Lung (tissue), 12 donors: ENCODE measurements around the gene ANKRD31. TPM values are rescaled to one million over a fixed set of nuclear protein-coding genes. Genes with fewer than 3 reads are reported as not detected.

Experiments
- ATAC-seq: fragments of 200-7000 bp; cut with Tn5 transposase; one replicate; pipeline ENCODE4 v1.9.1; 2020; ENCODE audit warnings: moderate number of reproducible peaks; ENCODE audit not compliant: insufficient read depth, low FRiP score
- DNase-seq, 3 donors: peaks; one replicate each; pipeline ENCODE4 v3.0.0-alpha.2; 2013 to 2017
- H3K27ac ChIP-seq, 2 donors: one replicate each; pipeline ENCODE4 v1.5.1; 2013; ENCODE audit warnings: mild to moderate bottlenecking in 2 of 2, moderate library complexity in 2 of 2, control low read depth in 1 of 2, inconsistent platforms in 1 of 2, low read depth in 1 of 2, low read length in 1 of 2
- H3K27me3 ChIP-seq, 3 donors: one replicate each; pipeline ENCODE4 v1.5.1; 2013; ENCODE audit warnings: low read length in 2 of 3; ENCODE audit not compliant: control insufficient read depth in 3 of 3, insufficient read depth in 3 of 3
- H3K36me3 ChIP-seq, 4 donors: one replicate each; pipeline ENCODE4 v1.5.1; 2013; ENCODE audit warnings: low read length in 4 of 4, mild to moderate bottlenecking in 1 of 4, moderate library complexity in 1 of 4; ENCODE audit not compliant: control insufficient read depth in 4 of 4, insufficient read depth in 4 of 4
- H3K4me1 ChIP-seq, 5 donors: one replicate each; pipeline ENCODE4 v1.5.1; 2013; ENCODE audit warnings: low read length in 5 of 5, mild to moderate bottlenecking in 2 of 5, moderate library complexity in 1 of 5; ENCODE audit not compliant: control insufficient read depth in 5 of 5, insufficient read depth in 5 of 5
- H3K4me3 ChIP-seq: one replicate; pipeline ENCODE4 v1.5.1; 2013; ENCODE audit warnings: mild to moderate bottlenecking, control low read depth, moderate library complexity
- H3K9ac ChIP-seq, 2 donors: one replicate each; pipeline ENCODE4 v1.5.1; 2013; ENCODE audit warnings: low read length in 2 of 2, control low read depth in 1 of 2; ENCODE audit not compliant: insufficient read depth in 1 of 2
- H3K9me3 ChIP-seq, 4 donors: one replicate each; pipeline ENCODE4 v1.5.1; 2013; ENCODE audit warnings: low read length in 3 of 4, mild to moderate bottlenecking in 1 of 4, moderate library complexity in 1 of 4; ENCODE audit not compliant: control insufficient read depth in 4 of 4, insufficient read depth in 3 of 4
- WGBS, 2 donors: extraction: QIAGEN DNeasy Blood & Tissue Kit; methylation state at CpG; one replicate each; pipeline ENCODE4 v1.1.7; 2013; 5-methylcytosine and 5-hydroxymethylcytosine counted together
- polyA plus RNA-seq, 2 donors: library from polyadenylated mRNA; stranded (reverse); fragments of 200-250 nt; gene quantifications; one replicate each; pipeline ENCODE4 v1.2.1, GENCODE V29; 2013
- total RNA-seq, 2 donors: library from RNA; depleted of rRNA in 1 of 2; stranded (reverse); fragments of >200 nt in 1 of 2; gene quantifications; one replicate each; pipeline ENCODE4 v1.2.1, GENCODE V29; 2014 to 2021
- TF ChIP-seq, protein P1 (sequence below): IDR thresholded peaks from 2 replicates; pipeline ENCODE4 v1.5.1; 2012; ENCODE audit warnings: mild to moderate bottlenecking; ENCODE audit errors: control extremely low read depth, extremely low read depth
- donor health status: control.
- donor health status: control.
- donor health status: Bipolar disorder and iron deficiency.
- donor health status: healthy.
- donor health status: DM: yes; HTN: yes; CAD: no.

Gene ANKRD31
- total and polyA plus RNA-seq, 4 donors: 0.06 to 0.51 (median 0.16) TPM

DNA sequence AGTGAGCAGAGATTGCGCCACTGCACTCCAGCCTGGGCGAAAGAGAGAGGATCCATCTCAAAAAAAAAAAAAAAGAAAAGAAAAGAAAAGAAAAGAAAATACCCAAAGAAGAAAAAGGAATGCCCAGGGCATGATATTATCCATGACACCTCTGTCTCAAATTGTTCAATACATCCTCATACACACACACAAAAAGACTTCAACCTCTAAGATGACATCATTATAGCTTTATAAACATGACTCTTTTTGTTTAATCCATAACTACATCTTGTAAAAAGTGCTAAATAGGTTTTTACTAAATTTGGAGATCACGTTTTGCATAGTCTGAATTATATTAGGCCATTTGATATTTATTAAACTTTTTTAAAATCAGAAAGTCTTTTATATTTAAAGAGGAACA, 33.1 kb downstream of the ANKRD31 start:
- Histone ChIP-seq H3K4me1 (no peaks in the 10 kb centered on the region), H3K4me3 (no peak overlapping the region), H3K36me3 (no peaks in the 10 kb centered on the region), H3K9ac (no peak overlapping the region), H3K27ac (no peak overlapping the region), H3K9me3 (no peaks in the 10 kb centered on the region), H3K27me3 (no peaks in the 10 kb centered on the region)
- ATAC-seq: no peak
- WGBS, 2 donors: 92 to 96% methylated on average over 3 of the region's 3 CpGs
- no peak for DNase-seq
- TF ChIP-seq, protein P1, sequence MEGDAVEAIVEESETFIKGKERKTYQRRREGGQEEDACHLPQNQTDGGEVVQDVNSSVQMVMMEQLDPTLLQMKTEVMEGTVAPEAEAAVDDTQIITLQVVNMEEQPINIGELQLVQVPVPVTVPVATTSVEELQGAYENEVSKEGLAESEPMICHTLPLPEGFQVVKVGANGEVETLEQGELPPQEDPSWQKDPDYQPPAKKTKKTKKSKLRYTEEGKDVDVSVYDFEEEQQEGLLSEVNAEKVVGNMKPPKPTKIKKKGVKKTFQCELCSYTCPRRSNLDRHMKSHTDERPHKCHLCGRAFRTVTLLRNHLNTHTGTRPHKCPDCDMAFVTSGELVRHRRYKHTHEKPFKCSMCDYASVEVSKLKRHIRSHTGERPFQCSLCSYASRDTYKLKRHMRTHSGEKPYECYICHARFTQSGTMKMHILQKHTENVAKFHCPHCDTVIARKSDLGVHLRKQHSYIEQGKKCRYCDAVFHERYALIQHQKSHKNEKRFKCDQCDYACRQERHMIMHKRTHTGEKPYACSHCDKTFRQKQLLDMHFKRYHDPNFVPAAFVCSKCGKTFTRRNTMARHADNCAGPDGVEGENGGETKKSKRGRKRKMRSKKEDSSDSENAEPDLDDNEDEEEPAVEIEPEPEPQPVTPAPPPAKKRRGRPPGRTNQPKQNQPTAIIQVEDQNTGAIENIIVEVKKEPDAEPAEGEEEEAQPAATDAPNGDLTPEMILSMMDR: no peak

DNA sequence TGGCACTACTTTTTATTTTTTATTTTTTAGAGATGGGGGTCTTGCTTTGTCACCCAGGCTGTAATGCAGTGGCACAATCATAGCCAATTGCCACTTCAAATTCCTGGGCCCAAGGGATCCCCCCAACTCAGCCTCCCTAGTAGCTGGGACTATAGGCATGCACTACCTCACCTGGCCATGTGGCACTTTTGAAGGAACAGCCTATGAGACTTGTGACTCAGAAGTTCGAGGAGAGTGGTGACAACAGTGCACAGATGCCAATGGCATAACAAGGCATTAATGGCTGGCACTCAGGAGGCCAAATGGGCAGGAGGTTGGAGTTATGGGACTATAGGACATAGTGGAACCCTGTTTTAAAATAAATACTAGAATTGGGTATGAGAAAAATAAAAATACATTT, 33.7 kb downstream of the ANKRD31 start:
- no peaks in the 10 kb centered on the region for H3K9me3 ChIP-seq
- TF ChIP-seq, protein P1: no peak
- no peak overlapping the region for H3K27ac ChIP-seq
- WGBS, 2 donors: 85 to 88% methylated on average over 1 of the region's 1 CpG
- no peak for DNase-seq
- H3K4me3 ChIP-seq: no peak overlapping the region
- no peak for ATAC-seq
- H3K4me1 ChIP-seq: no peaks in the 10 kb centered on the region
- no peaks in the 10 kb centered on the region for H3K27me3 ChIP-seq
- no peak overlapping the region for H3K9ac ChIP-seq
- no peaks in the 10 kb centered on the region for H3K36me3 ChIP-seq

DNA sequence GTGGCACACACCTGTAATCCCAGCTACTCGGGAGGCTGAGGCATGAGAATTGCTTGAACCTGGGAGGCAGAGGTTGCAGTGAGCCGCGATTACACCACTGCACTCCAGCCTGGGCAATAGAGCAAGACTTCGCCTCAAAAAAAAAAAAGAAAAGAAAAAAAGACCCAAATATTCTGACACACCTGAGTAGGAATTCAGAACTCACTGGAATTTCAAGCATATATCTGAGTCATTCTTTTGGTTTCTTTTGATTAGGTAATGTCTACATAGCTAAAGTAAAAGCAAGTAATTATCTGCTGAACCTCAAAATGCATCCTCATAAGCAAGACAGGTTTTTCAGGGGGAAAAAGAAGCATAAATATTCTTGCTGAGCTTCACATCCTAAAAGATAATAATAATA, 35.9 kb downstream of the ANKRD31 start:
- H3K9me3 ChIP-seq: no peaks in the 10 kb centered on the region
- WGBS, 2 donors: 94 to 96% methylated on average over 4 of the region's 4 CpGs
- DNase-seq (no peak), ATAC-seq (no peak)
- no peak overlapping the region for H3K27ac ChIP-seq
- H3K27me3 ChIP-seq: no peaks in the 10 kb centered on the region
- no peaks in the 10 kb centered on the region for H3K4me1 ChIP-seq
- no peak overlapping the region for H3K9ac ChIP-seq
- TF ChIP-seq, protein P1: no peak
- H3K36me3 ChIP-seq: no peaks in the 10 kb centered on the region
- no peak overlapping the region for H3K4me3 ChIP-seq

- no peaks in the 10 kb centered on the region for H3K36me3 ChIP-seq
- no peaks in the 10 kb centered on the region for H3K27me3 ChIP-seq
- H3K4me1 ChIP-seq: no peaks in the 10 kb centered on the region
- H3K4me3 ChIP-seq: no peak overlapping the region
- TF ChIP-seq, protein P1: no peak
- H3K9ac ChIP-seq: no peak overlapping the region
- H3K9me3 ChIP-seq: no peaks in the 10 kb centered on the region
- ATAC-seq (no peak), DNase-seq (no peak)
- H3K27ac ChIP-seq: no peak overlapping the region
- WGBS, 2 donors: 88 to 96% methylated on average over 1 of the region's 1 CpG
Measured at GRCh38 chr5:75199946-75200345, 36.7 kb downstream of the ANKRD31 start.
